ENCODE results near the gene UNCX.

UNCX gene

DNA sequence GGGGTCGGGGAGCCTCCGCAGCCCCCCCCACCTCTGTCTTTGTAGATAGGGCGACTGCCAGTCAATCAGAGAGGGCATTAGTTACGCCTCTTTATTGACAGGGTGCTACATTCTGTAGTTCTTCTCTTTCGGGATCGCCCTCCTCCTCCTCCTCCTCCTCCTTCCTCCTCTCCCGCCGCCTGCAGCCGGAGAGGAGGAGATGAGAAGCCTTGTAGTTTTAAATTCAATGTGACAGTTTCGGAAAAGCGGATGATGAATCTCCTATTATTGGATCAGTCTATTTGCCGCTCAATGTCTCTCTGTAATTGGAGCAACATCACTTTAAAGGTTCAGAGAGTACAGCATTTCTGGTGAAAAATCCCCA lies 587 bp upstream of the UNCX start:
- DNase-seq (ENCODE audit: low read depth) = no peak

- no peak for DNase-seq (ENCODE audit: low read depth)
Observed at GRCh38 chr7:1233333-1234048, 819 bp downstream of the UNCX start.

GRCh38 chr7:1234049-1234880 lies 1.6 kb downstream of the UNCX start:
- DNase-seq (ENCODE audit: low read depth) = no peak

DNA sequence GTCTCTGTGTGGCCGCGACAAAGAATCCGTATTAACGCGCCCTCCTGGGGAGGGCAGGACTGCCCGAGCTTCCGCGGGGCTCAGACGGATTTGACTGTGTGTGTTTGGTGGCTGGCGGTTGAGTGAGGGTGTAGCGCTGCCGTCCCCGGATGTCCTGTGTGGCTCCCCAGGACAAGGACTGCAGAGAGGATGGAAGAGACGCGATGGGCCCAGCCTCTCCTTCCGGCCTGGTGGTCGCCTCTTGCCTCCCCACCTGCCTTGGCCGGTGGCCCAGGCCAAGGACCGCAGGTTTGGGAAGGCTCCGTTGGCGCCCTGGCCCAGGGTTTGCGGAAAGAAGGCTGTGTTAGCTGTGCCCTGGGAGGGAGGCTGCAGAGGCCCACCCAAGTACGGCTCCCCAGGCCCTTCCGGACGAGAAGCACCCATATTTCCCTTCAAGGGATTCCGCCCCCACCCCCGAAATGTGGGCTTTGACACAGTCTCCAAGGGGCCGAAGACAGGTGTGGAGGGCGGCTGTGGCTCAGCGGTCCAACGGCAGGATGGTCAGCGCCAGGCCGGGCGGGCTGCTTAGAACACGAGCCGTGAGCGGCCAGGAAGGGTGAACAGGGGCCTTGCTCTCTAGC lies 2.3 kb downstream of the UNCX start:
- no peak for DNase-seq (ENCODE audit: low read depth)

DNA sequence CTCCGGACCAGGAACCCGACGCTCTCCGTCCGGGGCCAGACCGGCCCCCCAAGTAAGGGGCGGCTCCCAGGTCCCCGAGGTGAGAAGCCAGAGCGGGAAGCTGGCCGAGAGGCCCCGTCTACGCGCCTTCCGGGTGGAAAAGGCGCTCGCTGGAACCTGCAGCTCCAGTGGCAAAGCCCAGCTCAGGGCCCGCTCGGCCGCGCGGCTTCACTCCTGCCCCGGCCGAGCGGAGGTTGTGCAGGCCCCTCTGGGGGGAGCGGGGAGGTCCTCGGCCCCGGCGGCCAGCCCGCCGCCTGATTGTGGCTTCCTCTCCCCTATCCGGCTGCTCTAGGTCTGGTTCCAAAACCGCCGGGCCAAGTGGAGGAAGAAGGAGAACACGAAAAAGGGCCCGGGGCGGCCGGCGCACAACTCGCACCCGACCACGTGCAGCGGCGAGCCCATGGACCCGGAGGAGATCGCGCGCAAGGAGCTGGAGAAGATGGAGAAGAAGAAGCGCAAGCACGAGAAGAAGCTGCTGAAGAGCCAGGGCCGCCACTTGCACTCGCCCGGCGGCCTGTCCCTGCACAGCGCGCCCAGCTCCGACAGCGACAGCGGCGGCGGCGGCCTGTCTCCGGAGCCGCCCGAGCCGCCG lies 2.9 kb downstream of the UNCX start:
- DNase-seq (ENCODE audit: low read depth) = no peak

DNA sequence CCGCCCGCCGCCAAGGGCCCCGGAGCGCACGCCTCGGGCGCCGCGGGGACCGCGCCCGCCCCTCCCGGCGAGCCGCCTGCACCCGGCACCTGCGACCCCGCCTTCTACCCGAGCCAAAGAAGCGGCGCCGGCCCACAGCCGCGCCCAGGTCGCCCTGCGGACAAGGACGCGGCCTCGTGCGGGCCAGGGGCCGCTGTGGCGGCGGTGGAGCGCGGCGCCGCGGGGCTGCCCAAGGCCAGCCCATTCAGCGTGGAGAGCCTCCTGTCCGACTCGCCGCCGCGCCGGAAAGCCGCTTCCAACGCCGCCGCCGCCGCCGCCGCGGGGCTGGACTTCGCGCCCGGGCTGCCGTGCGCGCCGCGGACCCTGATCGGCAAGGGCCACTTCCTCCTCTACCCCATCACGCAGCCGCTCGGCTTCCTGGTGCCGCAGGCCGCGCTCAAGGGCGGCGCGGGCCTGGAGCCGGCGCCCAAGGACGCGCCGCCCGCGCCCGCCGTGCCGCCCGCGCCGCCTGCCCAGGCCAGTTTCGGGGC lies 3.5 kb downstream of the UNCX start:
- DNase-seq (ENCODE audit: low read depth) = no peak

- DNase-seq (ENCODE audit: low read depth) = no peak
Observed at GRCh38 chr7:1236831-1237701, 4.4 kb downstream of the UNCX start.

GRCh38 chr7:1237704-1238255 lies 5.1 kb downstream of the UNCX start:
- DNase-seq (ENCODE audit: low read depth) = no peak

GRCh38 chr7:1238450-1238882 lies 5.8 kb downstream of the UNCX start:
- no peak for DNase-seq (ENCODE audit: low read depth)

GRCh38 chr7:1238931-1239802 lies 6.5 kb downstream of the UNCX start:
- DNase-seq (ENCODE audit: low read depth) = no peak

- no peak for DNase-seq (ENCODE audit: low read depth)
Observed at GRCh38 chr7:1239803-1240516, 7.3 kb downstream of the UNCX start.

DNA sequence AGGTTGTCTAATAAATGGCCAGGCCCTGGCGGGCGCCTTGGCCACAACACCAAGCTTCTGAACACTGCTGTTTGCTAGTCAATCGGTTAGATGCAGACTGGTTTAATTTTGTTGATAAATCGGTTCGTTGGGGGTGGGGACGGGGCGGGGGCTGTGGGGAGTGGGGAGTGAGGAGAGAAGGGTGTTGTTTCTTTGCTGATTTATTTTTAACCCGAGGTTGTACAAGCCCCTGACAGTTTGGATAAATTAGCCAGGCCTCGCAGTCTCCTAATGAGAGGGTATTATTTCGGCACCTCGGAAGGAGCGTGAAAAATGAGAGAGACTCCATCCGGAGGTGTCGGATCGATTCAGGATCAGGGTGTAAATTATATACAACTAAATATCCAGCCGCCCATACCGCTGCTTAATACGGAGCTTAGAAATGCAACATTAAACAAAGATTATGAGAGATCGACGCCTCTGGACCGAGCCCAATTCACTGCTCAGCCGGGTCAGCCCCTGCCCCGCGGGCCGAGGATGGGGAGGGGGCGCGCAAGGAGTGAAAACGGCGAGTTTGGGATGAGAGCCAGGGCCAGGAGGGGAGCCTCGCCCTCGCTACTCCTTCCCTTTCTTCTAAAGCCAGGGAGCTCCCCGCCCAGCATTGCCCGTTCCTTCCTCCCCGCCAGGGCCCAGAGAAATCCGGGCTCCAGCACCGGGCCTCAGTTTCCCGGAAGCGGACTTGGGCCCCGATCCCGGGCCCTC lies 8.0 kb downstream of the UNCX start:
- DNase-seq (ENCODE audit: low read depth) = no peak

GRCh38 chr7:1241258-1241602 lies 8.6 kb downstream of the UNCX start:
- DNase-seq (ENCODE audit: low read depth) = no peak

- no peak for DNase-seq (ENCODE audit: low read depth)
Observed at GRCh38 chr7:1241603-1242255, 9.1 kb downstream of the UNCX start.

GRCh38 chr7:1242256-1242605 lies 9.6 kb downstream of the UNCX start:
- no peak for DNase-seq (ENCODE audit: low read depth)

DNA sequence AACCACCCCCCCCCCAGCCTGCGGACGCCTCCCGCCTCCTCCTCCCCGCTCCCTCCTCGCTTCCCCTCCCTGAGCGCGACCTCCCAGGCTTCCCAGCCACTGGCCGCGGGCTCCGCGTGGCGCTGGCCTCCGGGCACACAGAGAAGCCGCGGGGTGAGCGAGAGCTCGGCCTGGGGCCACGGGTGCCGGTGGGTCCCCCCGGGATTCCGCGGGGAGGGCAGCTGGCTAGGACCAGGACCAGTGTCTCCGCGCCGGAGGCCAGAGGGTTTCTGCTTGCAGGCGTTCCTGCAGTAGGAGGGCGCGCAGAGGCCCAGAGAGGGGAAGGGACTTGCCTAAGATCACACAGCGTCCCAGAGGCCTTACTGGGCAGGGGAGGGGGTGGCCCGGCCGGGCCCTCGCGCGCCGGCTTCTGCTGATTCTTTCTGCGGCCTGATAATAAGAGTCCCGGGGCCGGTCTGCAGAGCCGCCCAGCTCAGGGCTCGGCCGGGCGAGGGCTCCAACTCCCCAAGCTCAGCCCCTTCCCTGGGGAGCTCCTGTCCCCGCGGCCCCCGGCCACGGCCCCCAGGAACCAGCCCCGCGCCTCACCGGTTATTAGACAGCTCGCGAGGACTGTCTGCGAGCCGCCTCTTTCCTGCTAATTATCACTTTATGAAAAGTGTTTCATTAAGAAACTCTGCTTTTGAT lies 10.1 kb downstream of the UNCX start:
- DNase-seq (ENCODE audit: low read depth) = no peak

GRCh38 chr7:1243290-1243963 lies 10.8 kb downstream of the UNCX start:
- no peak for DNase-seq (ENCODE audit: low read depth)
